Measurements from ENCODE around the gene RGL2.
"Not testable (repeated sequence)": the region's sequence is repeated elsewhere in the genome, so short reads cannot be mapped to it uniquely, and the experiment has no call there.

Gene RGL2, protein sequence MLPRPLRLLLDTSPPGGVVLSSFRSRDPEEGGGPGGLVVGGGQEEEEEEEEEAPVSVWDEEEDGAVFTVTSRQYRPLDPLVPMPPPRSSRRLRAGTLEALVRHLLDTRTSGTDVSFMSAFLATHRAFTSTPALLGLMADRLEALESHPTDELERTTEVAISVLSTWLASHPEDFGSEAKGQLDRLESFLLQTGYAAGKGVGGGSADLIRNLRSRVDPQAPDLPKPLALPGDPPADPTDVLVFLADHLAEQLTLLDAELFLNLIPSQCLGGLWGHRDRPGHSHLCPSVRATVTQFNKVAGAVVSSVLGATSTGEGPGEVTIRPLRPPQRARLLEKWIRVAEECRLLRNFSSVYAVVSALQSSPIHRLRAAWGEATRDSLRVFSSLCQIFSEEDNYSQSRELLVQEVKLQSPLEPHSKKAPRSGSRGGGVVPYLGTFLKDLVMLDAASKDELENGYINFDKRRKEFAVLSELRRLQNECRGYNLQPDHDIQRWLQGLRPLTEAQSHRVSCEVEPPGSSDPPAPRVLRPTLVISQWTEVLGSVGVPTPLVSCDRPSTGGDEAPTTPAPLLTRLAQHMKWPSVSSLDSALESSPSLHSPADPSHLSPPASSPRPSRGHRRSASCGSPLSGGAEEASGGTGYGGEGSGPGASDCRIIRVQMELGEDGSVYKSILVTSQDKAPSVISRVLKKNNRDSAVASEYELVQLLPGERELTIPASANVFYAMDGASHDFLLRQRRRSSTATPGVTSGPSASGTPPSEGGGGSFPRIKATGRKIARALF

DNA sequence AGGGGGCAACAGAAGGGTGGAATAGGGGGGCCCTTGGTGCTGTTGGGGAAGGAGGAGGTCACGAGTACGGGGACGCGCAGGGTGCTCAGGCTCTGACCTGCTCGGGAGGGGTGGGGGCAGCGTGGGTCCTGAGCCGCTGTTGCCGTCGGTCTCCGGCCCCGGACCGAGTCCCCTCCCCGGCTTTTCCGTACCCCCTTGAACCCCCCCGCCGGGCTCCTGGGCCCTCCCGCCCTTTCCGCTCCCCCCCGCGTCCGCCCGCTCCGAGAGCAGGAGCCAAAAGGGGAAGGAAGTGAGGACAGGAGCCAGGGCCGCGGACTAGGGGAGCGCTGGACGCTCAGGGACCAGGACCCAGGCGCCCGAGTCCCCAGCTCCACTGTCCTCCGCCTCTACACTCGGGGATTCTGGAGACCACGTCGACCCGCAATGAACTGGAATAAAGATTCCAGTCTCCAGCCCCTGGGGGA lies at the start of gene RGL2:
RGL2 (minus strand) TSS at position 170 of the 464 bp plus-strand sequence. CDS start 332 bp downstream, outside the sequence.
- FAIRE-seq = no peak

DNA sequence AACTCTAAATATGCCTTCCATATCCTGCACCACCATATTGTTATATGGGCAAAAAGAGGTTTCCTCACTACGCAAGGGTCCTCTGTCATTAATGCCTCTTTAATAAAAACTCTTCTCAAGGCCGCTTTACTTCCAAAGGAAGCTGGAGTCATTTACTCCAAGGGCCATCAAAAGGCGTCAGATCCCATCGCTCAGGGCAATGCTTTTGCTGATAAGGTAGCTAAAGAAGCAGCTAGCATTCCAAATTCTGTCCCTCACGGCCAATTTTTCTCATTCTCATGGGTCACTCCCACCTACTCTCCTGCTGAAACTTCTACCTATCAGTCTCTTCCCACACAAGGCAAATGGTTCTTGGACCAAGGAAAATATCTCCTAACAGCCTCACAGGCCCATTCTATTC lies 49.1 kb upstream of the RGL2 start:
- no peak for FAIRE-seq

DNA sequence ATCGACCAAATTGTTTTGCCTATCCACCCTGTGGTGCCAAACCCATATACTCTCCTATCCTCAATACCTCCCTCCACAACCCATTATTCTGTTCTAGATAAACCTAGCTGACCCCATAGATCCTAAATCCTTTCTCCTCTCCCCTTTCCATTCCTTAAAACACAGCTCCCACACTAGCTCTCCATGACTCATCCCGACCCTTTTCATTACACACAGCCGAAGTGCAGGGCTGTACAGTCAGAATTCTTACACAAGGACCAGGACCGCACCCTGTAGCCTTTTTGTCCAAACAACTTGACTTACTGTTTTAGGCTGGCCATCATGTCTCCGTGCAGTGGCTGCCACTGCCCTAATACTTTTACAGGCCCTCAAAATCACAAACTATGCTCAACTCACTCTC lies 48.2 kb upstream of the RGL2 start:
- not testable (repeated sequence) for FAIRE-seq

DNA sequence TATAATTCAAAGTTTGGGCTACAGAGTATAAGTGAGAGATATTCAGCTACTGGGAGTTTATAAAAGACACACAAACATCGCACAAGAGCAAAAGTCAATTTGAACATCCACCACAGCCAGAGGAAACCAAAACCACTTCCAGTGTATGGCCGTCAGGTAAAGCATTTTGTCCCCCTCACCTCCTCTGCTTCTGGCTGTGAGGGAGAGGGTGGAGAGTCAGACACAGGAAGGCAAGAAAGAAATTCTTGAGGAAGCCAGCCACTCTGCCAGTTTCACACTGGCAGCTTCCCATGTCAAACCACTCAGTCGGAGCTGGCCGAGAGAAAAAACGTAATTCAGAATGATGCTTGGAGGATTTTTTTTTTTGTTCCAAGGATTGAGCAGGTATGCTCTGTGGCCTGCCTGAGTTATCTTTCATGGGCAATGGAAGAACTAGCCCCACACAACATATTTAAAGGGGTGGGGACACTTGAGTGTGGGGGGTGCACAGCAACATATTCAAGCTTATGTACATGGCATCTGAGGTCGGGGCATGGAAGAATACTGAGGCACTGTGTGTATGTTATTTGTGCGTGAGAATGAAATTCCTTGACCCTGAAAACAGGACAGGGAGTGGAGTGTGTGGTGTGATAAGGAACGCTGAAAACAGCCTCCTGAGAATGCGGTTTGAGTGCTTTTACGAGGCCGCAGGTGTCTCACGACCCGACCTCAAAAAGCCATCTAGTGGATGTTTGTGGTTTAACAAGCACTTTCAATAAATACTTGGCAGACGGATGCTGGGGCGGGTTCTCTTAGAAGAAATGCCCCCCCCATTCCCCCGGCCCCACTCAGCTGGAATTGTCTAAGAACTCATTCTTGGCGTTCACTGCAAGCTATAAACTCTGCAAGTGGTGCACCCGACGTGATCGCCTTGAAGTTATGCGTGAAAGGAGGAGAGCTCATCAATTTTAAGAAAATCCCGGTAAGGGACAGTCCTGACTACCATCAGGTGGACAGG lies 46.3 kb upstream of the RGL2 start:
- peak; percentile 67 for FAIRE-seq

DNA sequence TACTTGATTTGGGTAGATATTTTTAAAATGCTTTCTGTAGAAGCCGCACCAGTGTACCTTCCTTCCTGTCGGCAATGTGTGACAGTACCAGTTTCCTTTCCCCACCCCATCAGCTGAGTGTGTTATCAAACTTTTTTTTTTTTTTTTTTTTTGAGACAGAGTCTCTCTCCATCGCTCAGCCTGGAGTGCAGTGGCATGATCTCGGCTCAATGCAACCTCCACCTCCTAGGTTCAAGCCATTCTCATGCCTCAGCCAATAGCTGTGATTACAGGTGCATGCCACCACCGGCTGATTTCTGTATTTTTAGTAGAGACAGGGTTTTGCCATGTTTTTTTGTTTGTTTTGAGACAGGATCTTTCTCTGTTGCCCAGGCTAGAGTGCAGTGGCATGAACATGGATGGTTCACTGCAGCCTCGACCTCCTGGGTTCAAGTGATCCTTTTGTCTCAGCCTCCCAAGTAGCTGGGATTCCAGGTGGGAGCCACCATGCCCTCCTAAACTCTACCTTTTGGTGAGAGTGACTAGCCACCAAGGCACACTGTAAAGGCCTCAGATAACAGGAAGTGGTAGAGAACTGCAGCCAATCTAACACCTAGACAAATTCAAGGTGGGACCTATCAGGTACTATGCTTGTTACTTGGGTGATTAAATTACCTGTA lies 45.3 kb upstream of the RGL2 start:
- no peak for FAIRE-seq

DNA sequence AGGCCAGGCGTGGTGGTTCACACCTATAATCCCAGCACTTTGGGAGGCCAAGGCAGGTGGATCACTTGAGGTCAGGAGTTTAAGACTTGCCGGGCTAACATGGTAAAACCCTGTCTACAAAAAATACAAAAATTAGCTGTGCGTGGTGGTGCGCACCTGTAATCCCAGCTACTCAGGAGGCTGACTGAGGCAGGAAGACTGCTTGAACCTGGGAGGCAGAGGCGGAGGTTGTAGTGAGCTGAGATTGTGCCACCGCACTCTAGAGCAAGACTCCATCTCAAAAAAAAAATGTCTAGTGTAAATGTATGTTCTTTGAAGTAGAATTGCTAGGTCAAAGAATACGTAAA lies 44.8 kb upstream of the RGL2 start:
- not testable (repeated sequence) for FAIRE-seq

- no peak for FAIRE-seq
These were observed 40.5 kb upstream of the RGL2 start for GRCh38 chr6:33339193-33339592.

- FAIRE-seq = no peak
These were observed 37.8 kb upstream of the RGL2 start for GRCh38 chr6:33336495-33336894.

DNA sequence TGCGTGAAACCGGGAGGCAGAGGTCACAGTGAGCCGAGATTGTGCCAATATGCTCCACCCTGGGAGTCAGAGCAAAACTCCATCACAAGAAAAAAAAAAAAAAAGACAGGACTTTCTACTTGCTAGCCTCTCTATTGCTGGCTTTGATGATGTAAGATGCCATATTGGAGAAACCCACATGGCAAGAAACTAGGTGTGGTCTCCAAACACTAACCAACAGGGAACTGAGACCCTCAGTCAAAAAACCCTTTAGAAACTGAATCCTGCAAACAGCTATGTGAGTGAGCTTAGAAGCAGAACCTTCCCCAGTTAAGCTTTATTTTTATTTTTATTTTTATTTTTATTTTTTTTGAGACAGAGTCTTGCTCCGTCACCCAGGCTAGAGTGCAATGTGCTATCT lies 37.2 kb upstream of the RGL2 start:
- FAIRE-seq = no peak

GRCh38 chr6:33333666-33334065 lies 34.9 kb upstream of the RGL2 start:
- FAIRE-seq = no peak

- FAIRE-seq = no peak
These were observed 32.0 kb upstream of the RGL2 start for GRCh38 chr6:33330736-33331135.

- no peak for FAIRE-seq
These were observed 30.3 kb upstream of the RGL2 start for GRCh38 chr6:33329058-33329457.

DNA sequence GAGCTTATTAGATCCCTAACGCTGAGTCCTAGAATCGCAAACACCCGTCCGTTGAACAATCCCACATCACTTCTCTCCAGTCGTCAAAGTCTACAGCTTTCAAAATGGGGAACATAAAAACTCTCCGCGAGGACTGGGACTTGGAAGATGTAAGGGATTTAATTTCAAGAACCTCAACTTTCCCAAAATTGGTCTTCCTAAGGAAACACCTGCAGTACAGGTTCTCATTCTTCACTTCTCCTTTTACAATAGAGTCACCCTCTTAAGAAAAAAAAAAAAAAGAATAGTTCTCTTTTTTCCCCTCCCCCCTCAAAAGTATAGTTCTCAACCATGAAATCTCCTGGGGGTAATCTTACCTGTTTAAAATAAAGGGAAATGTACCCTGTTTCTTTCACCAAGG lies 25.4 kb upstream of the RGL2 start:
- no peak for FAIRE-seq

DNA sequence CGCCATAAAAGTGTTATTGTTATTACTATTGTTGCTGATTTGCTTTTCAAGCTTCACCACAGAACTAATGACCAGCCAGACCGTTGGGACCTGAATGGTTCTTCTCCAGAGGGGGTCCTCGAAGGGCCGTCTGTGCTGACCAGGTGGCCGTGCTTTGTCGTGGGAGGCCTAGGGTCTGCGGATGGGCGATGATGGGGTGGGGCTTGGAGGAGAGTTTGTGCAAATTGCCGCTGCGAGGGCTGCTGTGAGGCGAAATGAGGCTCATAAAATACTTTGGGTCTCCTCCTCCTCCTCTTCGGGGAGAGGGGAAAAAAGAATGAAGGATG lies 24.8 kb upstream of the RGL2 start:
- FAIRE-seq = no peak

- FAIRE-seq = no peak
These were observed 22.5 kb upstream of the RGL2 start for GRCh38 chr6:33321227-33321626.

GRCh38 chr6:33320315-33321181 lies 21.8 kb upstream of the RGL2 start:
- no peak for FAIRE-seq

DNA sequence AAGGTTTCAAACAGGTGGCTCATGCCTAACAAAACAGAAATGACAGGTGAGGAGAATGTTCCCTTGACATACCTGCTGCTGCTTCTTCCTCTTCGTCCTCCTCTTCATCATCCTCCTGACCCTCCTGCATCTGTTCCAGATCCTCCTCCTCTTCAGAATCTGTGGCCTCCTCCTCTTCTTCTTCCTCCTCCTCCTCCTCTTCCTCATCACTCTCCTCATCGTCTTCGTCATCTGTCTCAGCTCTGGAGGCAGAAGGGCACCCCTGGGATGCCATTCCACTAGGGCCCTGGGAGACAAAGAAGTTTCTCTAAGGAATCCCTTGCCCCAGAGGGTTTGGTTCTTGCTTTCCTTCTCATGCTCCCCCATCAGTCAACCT lies 21.2 kb upstream of the RGL2 start:
- no peak for FAIRE-seq

- FAIRE-seq = no peak
These were observed 19.8 kb upstream of the RGL2 start for GRCh38 chr6:33318426-33319073.

DNA sequence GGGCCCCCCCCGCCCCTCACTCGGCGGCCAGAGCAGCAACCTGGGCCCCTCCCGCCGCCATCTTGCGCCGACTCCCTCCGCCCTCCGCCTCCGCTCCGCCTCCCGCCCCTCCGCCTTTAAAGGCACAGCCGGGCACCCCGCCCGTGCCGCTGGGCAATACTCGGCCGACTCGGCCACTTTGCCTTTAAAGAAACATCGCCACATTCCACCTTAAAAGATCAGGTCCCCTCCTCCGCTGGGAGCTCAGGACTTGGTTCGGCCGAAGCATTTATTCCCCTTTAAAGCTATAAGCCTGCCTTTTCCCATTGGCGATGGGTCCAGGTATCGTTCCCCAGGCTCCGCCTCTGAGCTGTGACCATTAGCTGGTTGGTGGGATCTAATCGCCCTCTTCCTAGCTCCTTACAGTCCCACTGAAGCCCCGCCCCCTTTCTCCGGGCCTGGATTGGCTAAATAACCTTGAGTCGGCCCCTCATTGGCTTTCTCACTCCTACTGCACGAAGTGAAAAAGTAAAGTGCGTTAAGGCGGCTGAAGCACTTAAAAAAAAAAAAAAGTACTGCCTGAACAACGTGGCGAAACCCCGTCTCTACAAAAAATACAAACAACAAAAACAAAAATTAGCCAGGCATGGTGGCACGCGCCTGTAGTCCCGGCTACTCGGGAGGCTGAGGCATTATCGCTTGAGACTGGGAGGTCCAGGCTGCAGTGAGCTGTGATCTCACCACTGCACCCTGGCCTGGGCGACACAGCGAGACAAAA lies 19.1 kb upstream of the RGL2 start, which contains the start of gene ZBTB22:
ZBTB22 (minus strand) TSS at position 76 of the 757 bp plus-strand sequence. CDS start 828 bp downstream, outside the sequence.
- FAIRE-seq = peak; percentile 99

GRCh38 chr6:33317419-33317668 lies 18.6 kb upstream of the RGL2 start:
- FAIRE-seq = no peak

Measured in G401.6 (cell line).